K562 (cell line): ENCODE data around the gene PRM3. TPM values are rescaled to one million over a fixed set of nuclear protein-coding genes. Genes with fewer than 3 reads are reported as not detected.
A peak's percentile ranks its signal among the peaks of the same experiment; 100 is the strongest.

Source experiments
- HNRNPL ChIP-seq: fragments of 200-400 bp; formaldehyde crosslinking; IDR thresholded peaks from 2 replicates; pipeline ENCODE4 v1.6.1; 2017; ENCODE audit warnings: low read depth, mild to moderate bottlenecking, low read length
- NFIX ChIP-seq: fragments of 250-450 bp; sonication (Bioruptor Pico); IDR thresholded peaks from 2 replicates; pipeline ENCODE4 v1.4.0; 2020; ENCODE audit warnings: low read depth, mild to moderate bottlenecking, moderate library complexity
- ZFP36 ChIP-seq: fragments of 150-350 bp; IDR thresholded peaks from 2 replicates; pipeline ENCODE4 v1.6.1; 2018; ENCODE audit warnings: low read length, low read depth; ENCODE audit not compliant: partially characterized antibody
- ZNF431 ChIP-seq: sonication (generic); formaldehyde crosslinking; IDR thresholded peaks from 2 replicates; pipeline ENCODE4 v1.8.0; 2022; ENCODE audit warnings: mild to moderate bottlenecking, missing genetic modification reagents
- polyA plus RNA-seq, 8 experiments: library from polyadenylated mRNA; depleted of rRNA in 4 of 8; stranded (reverse) in 5 of 8; unstranded in 3 of 8; fragments of >200 nt; fragmentation: Nextera tagmentation in 2 of 8; fragmentation: Illumina TruSeq in 1 of 8; extraction: Ambion mirVana in 2 of 8; extraction: Trizol in 1 of 8; gene quantifications; 2 replicates each; pipeline versions ENCODE4 v1.2.1 to v1.2.3, GENCODE V29; 2011 to 2014; ENCODE audit warnings: inconsistent platforms in 1 of 8, missing spikeins in 1 of 8
- total RNA-seq, 7 experiments: library from RNA; depleted of rRNA in 6 of 7; stranded (reverse); fragments of >200 nt in 6 of 7; fragmentation: Illumina TruSeq in 2 of 7; extraction: Trizol in 2 of 7; gene quantifications; 2 replicates each; pipeline versions ENCODE4 v1.2.1 to v1.2.3, GENCODE V29; 2011 to 2021; ENCODE audit warnings: low replicate concordance in 1 of 7
- TF ChIP-seq, protein P1 (sequence below): fragments of 250-450 bp; sonication (Bioruptor Pico); IDR thresholded peaks from 2 replicates; pipeline ENCODE4 v1.5.1; 2021; ENCODE audit warnings: mild to moderate bottlenecking
- TF ChIP-seq, protein P2 (sequence below): fragments of 450-650 bp; formaldehyde crosslinking; conservative IDR thresholded peaks from 2 replicates; pipeline ENCODE4 v1.4.0; 2022; ENCODE audit warnings: mild to moderate bottlenecking, missing genetic modification characterization

PRM3 gene
- total and polyA plus RNA-seq, 9 of the 15 experiments (the other 6 are each of a cell fraction or from before 2014, with no cell fraction given) = not detected

DNA sequence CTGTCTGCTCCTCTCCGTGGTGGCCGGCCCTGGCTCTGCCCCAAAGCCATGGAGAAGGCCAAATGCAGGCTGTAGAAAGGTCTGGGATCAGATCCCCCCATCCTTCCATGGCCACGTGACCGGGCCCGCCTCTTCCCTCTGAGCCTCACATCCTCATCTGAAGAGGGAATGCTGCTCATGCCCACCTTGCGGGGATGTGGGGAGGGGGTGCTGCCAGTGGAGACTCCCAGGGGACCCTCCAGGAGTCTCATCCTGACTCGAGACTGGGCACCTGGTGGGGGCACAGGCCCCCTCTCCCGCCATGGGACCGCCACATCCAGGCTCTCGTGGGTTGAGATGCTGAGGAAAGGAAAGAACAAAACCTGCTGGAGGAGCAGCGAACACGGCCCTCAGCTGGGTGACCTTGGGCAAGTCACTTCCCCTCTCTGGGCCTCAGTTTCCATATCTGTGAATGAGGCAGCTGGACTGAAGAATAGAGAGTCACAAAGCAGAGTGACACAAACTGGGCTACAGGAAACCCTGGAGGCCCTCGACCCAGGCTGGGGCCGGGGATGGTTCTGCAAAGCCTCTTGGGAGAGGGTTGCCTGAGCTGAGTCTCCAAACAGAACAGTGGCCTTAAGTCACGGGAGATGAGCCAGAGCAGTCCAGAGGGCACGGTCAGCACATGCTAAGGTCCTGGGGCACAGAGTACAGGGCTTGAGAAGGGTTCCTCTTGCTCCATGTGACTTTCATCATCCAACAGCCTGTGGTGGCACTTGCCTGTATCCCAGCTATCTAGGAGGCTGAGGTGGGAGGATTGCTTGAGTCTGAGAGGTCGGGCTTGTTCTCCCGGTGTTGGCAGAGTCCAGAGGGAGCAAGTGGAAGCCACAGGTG, 47.5 kb downstream of the PRM3 start (continued):
- TF ChIP-seq HNRNPL (no peak), ZFP36 (peak; percentile 4), NFIX (CRISPR knock-in tag) (no peak), ZNF431 (CRISPR knock-in tag) (no peak)
- TF ChIP-seq, protein P1, sequence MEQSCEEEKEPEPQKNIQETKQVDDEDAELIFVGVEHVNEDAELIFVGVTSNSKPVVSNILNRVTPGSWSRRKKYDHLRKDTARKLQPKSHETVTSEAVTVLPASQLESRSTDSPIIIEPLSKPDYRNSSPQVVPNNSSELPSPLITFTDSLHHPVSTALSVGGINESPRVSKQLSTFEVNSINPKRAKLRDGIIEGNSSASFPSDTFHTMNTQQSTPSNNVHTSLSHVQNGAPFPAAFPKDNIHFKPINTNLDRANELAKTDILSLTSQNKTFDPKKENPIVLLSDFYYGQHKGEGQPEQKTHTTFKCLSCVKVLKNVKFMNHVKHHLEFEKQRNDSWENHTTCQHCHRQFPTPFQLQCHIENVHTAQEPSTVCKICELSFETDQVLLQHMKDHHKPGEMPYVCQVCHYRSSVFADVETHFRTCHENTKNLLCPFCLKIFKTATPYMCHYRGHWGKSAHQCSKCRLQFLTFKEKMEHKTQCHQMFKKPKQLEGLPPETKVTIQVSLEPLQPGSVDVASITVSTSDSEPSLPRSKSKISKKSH (CRISPR knock-in tag) = no peak
- TF ChIP-seq, protein P2, sequence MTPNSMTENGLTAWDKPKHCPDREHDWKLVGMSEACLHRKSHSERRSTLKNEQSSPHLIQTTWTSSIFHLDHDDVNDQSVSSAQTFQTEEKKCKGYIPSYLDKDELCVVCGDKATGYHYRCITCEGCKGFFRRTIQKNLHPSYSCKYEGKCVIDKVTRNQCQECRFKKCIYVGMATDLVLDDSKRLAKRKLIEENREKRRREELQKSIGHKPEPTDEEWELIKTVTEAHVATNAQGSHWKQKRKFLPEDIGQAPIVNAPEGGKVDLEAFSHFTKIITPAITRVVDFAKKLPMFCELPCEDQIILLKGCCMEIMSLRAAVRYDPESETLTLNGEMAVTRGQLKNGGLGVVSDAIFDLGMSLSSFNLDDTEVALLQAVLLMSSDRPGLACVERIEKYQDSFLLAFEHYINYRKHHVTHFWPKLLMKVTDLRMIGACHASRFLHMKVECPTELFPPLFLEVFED (CRISPR knock-in tag) = no peak
- TF ChIP-seq, all 486 proteins: peak for 3
